GM12878 (cell line): ENCODE results near the gene MT1G. TPM values are rescaled to one million over a fixed set of nuclear protein-coding genes. Genes with fewer than 3 reads are reported as not detected.
A peak's percentile ranks its signal among the peaks of the same experiment; 100 is the strongest.

ENCODE experiments used
- ATAC-seq: fragments of 200-7000 bp; cut with Tn5 transposase; 3 replicates; pipeline ENCODE4 v1.9.1; 2020; ENCODE audit warnings: mild to moderate bottlenecking, moderate library complexity
- BruUV-seq: library from RNA; stranded (reverse); fragments of 400-500 nt; replicated peaks from 2 replicates; lab custom pipeline; 2021; lab: Mats Ljungman, UMichigan
- CTCF ChIA-PET: fragments of 300-600 bp; sonication (Branson Sonifier 250); formaldehyde crosslinking; extraction: SDS; loops from one replicate; lab custom pipeline; 2021; ENCODE audit warnings: inconsistent platforms; lab: Yijun Ruan, JAX
- POLR2A ChIA-PET: fragments of 350-600 bp; formaldehyde crosslinking; extraction: SDS; loops from one replicate; lab custom pipeline; 2021; ENCODE audit warnings: inconsistent platforms; lab: Charles Lee
- RAD21 ChIA-PET: fragments of 300-600 bp; sonication (Branson Sonifier 250); formaldehyde crosslinking; loops from one replicate; lab custom pipeline; 2023; ENCODE audit warnings: antibody characterized with exemption; ENCODE audit not compliant: unreplicated experiment; lab: Charles Lee
- SMC1A ChIA-PET: fragments of 300-600 bp; sonication (Branson Sonifier 250); formaldehyde crosslinking; loops from one replicate; lab custom pipeline; 2023; ENCODE audit not compliant: unreplicated experiment, uncharacterized antibody; lab: Charles Lee
- DNase-seq: peaks from one replicate; pipeline ENCODE4 v3.0.0-alpha.2; 2011; ENCODE audit warnings: low read depth, low spot score
- FAIRE-seq: peaks from 3 replicates; lab custom pipeline; 2011; peaks lifted over from hg19 to GRCh38; lab: Jason Lieb, UNC
- H2AFZ ChIP-seq: 2 replicates; pipeline ENCODE4 v1.6.0; 2011; ENCODE audit warnings: low read depth, low read length, control low read depth; ENCODE audit not compliant: control insufficient read depth
- H3K27ac ChIP-seq: 2 replicates; pipeline ENCODE4 v1.5.1; 2011; ENCODE audit warnings: control low read depth; ENCODE audit not compliant: control insufficient read depth, insufficient read depth
- H3K27me3 ChIP-seq, 2 experiments: replicated peaks in 1 of 2; 2 replicates each; pipeline versions ENCODE4 v1.6.0 to v1.6.1; 2011; ENCODE audit warnings: low read length in 1 of 2; ENCODE audit not compliant: control insufficient read depth in 2 of 2, insufficient read depth in 2 of 2
- H3K36me3 ChIP-seq, 2 experiments: 2 replicates each; pipeline ENCODE4 v1.5.1; 2011; ENCODE audit warnings: low read length in 1 of 2; ENCODE audit not compliant: control insufficient read depth in 2 of 2, insufficient read depth in 2 of 2
- H3K4me1 ChIP-seq: 2 replicates; pipeline ENCODE4 v1.6.1; 2011; ENCODE audit warnings: mild to moderate bottlenecking, low read length, moderate library complexity, mixed read lengths; ENCODE audit not compliant: control insufficient read depth, insufficient read depth
- H3K4me2 ChIP-seq: 2 replicates; pipeline ENCODE4 v1.6.0; 2011; ENCODE audit warnings: control low read depth; ENCODE audit not compliant: control insufficient read depth, insufficient read depth
- H3K4me3 ChIP-seq: fragments of 200-600 bp; sonication (generic); 2 replicates; pipeline ENCODE4 v1.5.1; 2016
- H3K79me2 ChIP-seq: 2 replicates; pipeline ENCODE4 v1.6.0; 2011; ENCODE audit warnings: low read length; ENCODE audit not compliant: control insufficient read depth, insufficient read depth
- H3K9ac ChIP-seq: 2 replicates; pipeline ENCODE4 v1.8.0; 2011; ENCODE audit warnings: low read length, control low read depth, mixed read lengths; ENCODE audit not compliant: control insufficient read depth, insufficient read depth
- H3K9me3 ChIP-seq: replicated peaks from 3 replicates; pipeline ENCODE4 v1.5.1; 2011; ENCODE audit warnings: mild to moderate bottlenecking, low read length; ENCODE audit not compliant: control insufficient read depth, insufficient read depth
- H4K20me1 ChIP-seq: 2 replicates; pipeline ENCODE4 v1.6.0; 2011; ENCODE audit not compliant: control insufficient read depth, insufficient read depth
- BCL11A ChIP-seq: IDR thresholded peaks from 2 replicates; pipeline ENCODE4 v1.6.1; 2011; ENCODE audit warnings: low read depth, low read length
- CEBPZ ChIP-seq: fragments of 150-350 bp; IDR thresholded peaks from 2 replicates; pipeline ENCODE4 v1.6.1; 2016; ENCODE audit warnings: low read depth, low read length
- ELK1 ChIP-seq: IDR thresholded peaks from 2 replicates; pipeline ENCODE4 v1.6.1; 2012; ENCODE audit warnings: low read depth, low read length, improper control_type of control experiment
- ETV6 ChIP-seq, 2 experiments: fragments of 450-650 bp in 1 of 2; IDR thresholded peaks in 1 of 2; conservative IDR thresholded peaks in 1 of 2; 2 replicates each; pipeline ENCODE4 v1.6.1; 2014; ENCODE audit warnings: antibody characterized with exemption in 1 of 2, borderline replicate concordance in 1 of 2, low read depth in 1 of 2, mild to moderate bottlenecking in 1 of 2, moderate library complexity in 1 of 2
- FOS ChIP-seq: IDR thresholded peaks from 3 replicates; pipeline ENCODE4 v1.6.1; 2011; ENCODE audit warnings: borderline replicate concordance; ENCODE audit not compliant: insufficient read length; ENCODE audit errors: extremely low read depth
- FOXK2 ChIP-seq: fragments of 450-650 bp; IDR thresholded peaks from 2 replicates; pipeline ENCODE4 v1.6.1; 2017; ENCODE audit warnings: mild to moderate bottlenecking, moderate library complexity
- IKZF2 ChIP-seq, 2 experiments: fragments of 450-650 bp; IDR thresholded peaks; 2 replicates each; pipeline ENCODE4 v1.6.1; 2017; ENCODE audit warnings: mild to moderate bottlenecking in 2 of 2, moderate library complexity in 2 of 2
- KLF5 ChIP-seq: fragments of 450-650 bp; IDR thresholded peaks from 2 replicates; pipeline ENCODE4 v1.6.1; 2014; ENCODE audit warnings: mild to moderate bottlenecking; ENCODE audit not compliant: partially characterized antibody
- MAX ChIP-seq: IDR thresholded peaks from 2 replicates; pipeline ENCODE4 v1.6.1; 2012; ENCODE audit warnings: low read depth, low read length, improper control_type of control experiment
- NR2C1 ChIP-seq: fragments of 450-650 bp; IDR thresholded peaks from 2 replicates; pipeline ENCODE4 v1.6.1; 2017; ENCODE audit warnings: antibody characterized with exemption, mild to moderate bottlenecking, moderate library complexity
- RCOR1 ChIP-seq: conservative IDR thresholded peaks from 2 replicates; pipeline ENCODE4 v1.6.1; 2012; ENCODE audit warnings: low read depth, low read length, improper control_type of control experiment
- RUNX3 ChIP-seq: IDR thresholded peaks from 2 replicates; pipeline ENCODE4 v1.6.1; 2012; ENCODE audit warnings: low read length, inconsistent platforms
- SMAD1 ChIP-seq: fragments of 450-650 bp; IDR thresholded peaks from 2 replicates; pipeline ENCODE4 v1.6.1; 2018; ENCODE audit warnings: mild to moderate bottlenecking, low read depth; ENCODE audit not compliant: partially characterized antibody
- SREBF1 ChIP-seq: IDR thresholded peaks from 2 replicates; pipeline ENCODE4 v1.6.1; 2012; ENCODE audit warnings: mild to moderate bottlenecking, low read length
- STAT1 ChIP-seq: fragments of 450-650 bp; conservative IDR thresholded peaks from 2 replicates; pipeline ENCODE4 v1.6.1; 2014; ENCODE audit warnings: antibody characterized with exemption, mild to moderate bottlenecking
- WGBS: methylation state at CpG from one replicate; pipeline ENCODE4 v1.1.6; 2016; ENCODE audit warnings: low lambda C conversion rate; ENCODE audit not compliant: insufficient replicate concordance, insufficient coverage; ENCODE audit errors: missing lambda C conversion rate; 5-methylcytosine and 5-hydroxymethylcytosine counted together
- in situ Hi-C: fragments of 300-500 bp; cut with MboI; formaldehyde crosslinking; loops from 9 replicates; pipeline ENCODE4 v1.14.3; 2018; ENCODE audit warnings: mixed read lengths
- intact Hi-C: fragments of 100-400 bp; cut with micrococcal nuclease; formaldehyde crosslinking; loops from one replicate; pipeline ENCODE4 v1.14.2; 2022; ENCODE audit not compliant: unreplicated experiment
- polyA plus RNA-seq, 11 experiments: library from polyadenylated mRNA; depleted of rRNA in 4 of 11; unstranded in 6 of 11; stranded (reverse) in 5 of 11; fragments of >200 nt; fragmentation: Nextera tagmentation in 4 of 11; fragmentation: Illumina TruSeq in 1 of 11; extraction: Ambion mirVana in 4 of 11; extraction: Trizol in 1 of 11; gene quantifications; 1 replicate in 1 of 11; 2 replicates in 10 of 11; pipeline versions ENCODE4 v1.2.1 to v1.2.3, GENCODE V29; 2011 to 2016; ENCODE audit warnings: inconsistent platforms in 2 of 11, missing spikeins in 2 of 11, low read depth in 1 of 11
- total RNA-seq, 4 experiments: library from RNA; depleted of rRNA in 3 of 4; stranded (reverse); fragments of >200 nt in 3 of 4; fragmentation: Illumina TruSeq in 1 of 4; extraction: Trizol in 1 of 4; gene quantifications; 2 replicates each; pipeline versions ENCODE4 v1.2.1 to v1.2.3, GENCODE V29; 2013 to 2021

The MT1G gene
- total and polyA plus RNA-seq, 10 of the 15 experiments (the other 5 are each of a cell fraction or from before 2014, with no cell fraction given), result 1.2 to 9.1 (median 4.6) TPM

GRCh38 chr16:56658327-56658875 is 9.5 kb downstream of the MT1G start:
- DNase-seq (no peak), FAIRE-seq (no peak), ATAC-seq (no peak)
- in situ Hi-C loops (no loop called here), intact Hi-C loops (no loop called here)
- CTCF ChIA-PET, result no interaction called here
- H3K4me3 ChIP-seq, result 0 out of 2 replicates have a peak overlapping the region, but pooled peaks have one; percentile 52
- WGBS, result 44% methylated on average over 10 of the region's 10 CpGs
- BruUV-seq, result no TSS peak
- no peaks in the 10 kb centered on the region for H4K20me1 ChIP-seq
- POLR2A ChIA-PET, result no interaction called here
- RAD21 ChIA-PET, result no interaction called here
- H3K79me2 ChIP-seq, result no peaks in the 10 kb centered on the region
- no peak for TF ChIP-seq FOXK2
- no peak for TF ChIP-seq IKZF2 (IDR thresholded peaks at IDR 0.05)
- no peak for TF ChIP-seq RUNX3
- no peak for TF ChIP-seq FOS
- TF ChIP-seq BCL11A, result no peak
- TF ChIP-seq KLF5, result no peak
- TF ChIP-seq NR2C1, result no peak
- no peak for TF ChIP-seq SMAD1
- TF ChIP-seq ETV6 (conservative IDR thresholded peaks at IDR 0.05 in 1 of 2, IDR thresholded peaks at IDR 0.05 in 1 of 2; ENCODE audit: borderline replicate concordance in 1 of 2, low read depth in 1 of 2), result no peak
- no peak for TF ChIP-seq MAX
- TF ChIP-seq RCOR1, result no peak
- no peak for TF ChIP-seq SREBF1
- no peak for TF ChIP-seq STAT1
- TF ChIP-seq CEBPZ, result no peak
- TF ChIP-seq ELK1, result no peak
- no peaks in the 10 kb centered on the region for H3K9me3 ChIP-seq
- peak overlapping the region; percentile 72; the same call in 1 of the 2 replicates for H3K4me2 ChIP-seq
- no peaks in the 10 kb centered on the region for H3K4me1 ChIP-seq
- peaks cover 12 to 14% of the 10 kb centered on the region in 2 experiments for H3K27me3 ChIP-seq
- SMC1A ChIA-PET, result no interaction called here
- no peak overlapping the region for H3K27ac ChIP-seq
- H2AFZ ChIP-seq, result peak overlapping the region; percentile 75; the same call in 1 of the 2 replicates
- H3K36me3 ChIP-seq, result no peaks in the 10 kb centered on the region
- H3K9ac ChIP-seq, result no peak overlapping the region
